D721Med (cell line): Measurements from ENCODE around the gene WDR4.
"Not testable (repeated sequence)": the region's sequence is repeated elsewhere in the genome, so short reads cannot be mapped to it uniquely, and the experiment has no call there.

ENCODE experiments used
- DNase-seq: peaks from one replicate; pipeline ENCODE4 v3.0.0; 2011; ENCODE audit warnings: low spot score; ENCODE audit not compliant: insufficient read length
- FAIRE-seq: peaks from 2 replicates; lab custom pipeline; 2011; peaks lifted over from hg19 to GRCh38; lab: Jason Lieb, UNC
- TF ChIP-seq, protein P1 (sequence below): IDR thresholded peaks from 2 replicates; pipeline ENCODE4 v1.5.1; 2012; ENCODE audit warnings: mild to moderate bottlenecking, control low read depth; ENCODE audit not compliant: insufficient read depth; ENCODE audit errors: missing control alignments

WDR4 gene

DNA sequence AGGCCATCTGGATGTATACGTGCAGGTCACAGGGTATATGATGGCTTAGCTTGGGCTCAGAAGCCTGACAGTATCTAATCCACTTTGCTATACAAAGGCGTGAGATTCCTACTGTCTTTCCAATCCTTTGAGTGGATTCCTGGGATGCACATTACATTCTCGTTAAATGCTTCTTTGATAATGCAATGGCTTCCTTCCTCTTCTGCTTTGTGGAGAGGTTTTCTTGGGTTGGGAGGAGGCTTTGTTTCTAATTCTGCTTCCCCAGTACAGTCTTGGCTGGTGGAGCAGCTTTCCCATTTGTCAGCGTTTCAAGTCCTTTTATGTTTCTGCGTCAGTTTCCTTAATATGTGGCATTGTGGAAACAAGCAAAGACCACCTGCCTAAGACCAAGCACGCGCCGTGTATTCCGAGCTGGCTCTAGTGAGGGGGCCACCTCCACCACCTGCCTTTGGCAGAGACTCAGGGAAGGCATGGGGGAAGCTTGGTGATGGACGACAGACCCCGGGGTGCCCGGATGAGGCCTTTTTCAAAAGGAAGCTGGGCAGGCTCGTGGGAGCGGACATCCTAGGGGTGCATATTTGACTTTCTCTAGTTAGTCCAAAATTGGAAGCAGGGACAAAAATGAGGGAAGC, 72.7 kb downstream of the WDR4 start:
- FAIRE-seq (no peak), DNase-seq (no peak)
- TF ChIP-seq, protein P1, sequence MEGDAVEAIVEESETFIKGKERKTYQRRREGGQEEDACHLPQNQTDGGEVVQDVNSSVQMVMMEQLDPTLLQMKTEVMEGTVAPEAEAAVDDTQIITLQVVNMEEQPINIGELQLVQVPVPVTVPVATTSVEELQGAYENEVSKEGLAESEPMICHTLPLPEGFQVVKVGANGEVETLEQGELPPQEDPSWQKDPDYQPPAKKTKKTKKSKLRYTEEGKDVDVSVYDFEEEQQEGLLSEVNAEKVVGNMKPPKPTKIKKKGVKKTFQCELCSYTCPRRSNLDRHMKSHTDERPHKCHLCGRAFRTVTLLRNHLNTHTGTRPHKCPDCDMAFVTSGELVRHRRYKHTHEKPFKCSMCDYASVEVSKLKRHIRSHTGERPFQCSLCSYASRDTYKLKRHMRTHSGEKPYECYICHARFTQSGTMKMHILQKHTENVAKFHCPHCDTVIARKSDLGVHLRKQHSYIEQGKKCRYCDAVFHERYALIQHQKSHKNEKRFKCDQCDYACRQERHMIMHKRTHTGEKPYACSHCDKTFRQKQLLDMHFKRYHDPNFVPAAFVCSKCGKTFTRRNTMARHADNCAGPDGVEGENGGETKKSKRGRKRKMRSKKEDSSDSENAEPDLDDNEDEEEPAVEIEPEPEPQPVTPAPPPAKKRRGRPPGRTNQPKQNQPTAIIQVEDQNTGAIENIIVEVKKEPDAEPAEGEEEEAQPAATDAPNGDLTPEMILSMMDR: no peak

DNA sequence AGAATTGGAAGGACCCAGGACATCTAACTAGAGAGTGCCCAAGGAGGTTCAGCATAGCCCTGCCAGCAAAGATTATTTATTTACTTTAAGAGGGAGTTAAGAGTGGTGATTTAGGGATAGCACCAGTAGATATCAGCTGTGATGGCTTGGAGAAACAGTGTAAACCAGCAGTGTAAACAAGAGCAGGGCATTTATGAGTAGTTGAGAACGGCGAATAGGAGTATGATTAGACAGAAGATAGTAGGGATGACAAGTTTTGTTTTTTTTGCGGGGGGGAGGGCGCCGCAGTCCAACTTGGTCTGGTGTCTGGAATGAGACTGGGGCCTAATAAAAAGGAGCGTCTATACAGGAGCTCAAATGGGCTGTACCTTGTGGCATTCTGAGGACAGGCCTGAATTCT, 77.7 kb downstream of the WDR4 start:
- not testable (repeated sequence) for DNase-seq, FAIRE-seq

DNA sequence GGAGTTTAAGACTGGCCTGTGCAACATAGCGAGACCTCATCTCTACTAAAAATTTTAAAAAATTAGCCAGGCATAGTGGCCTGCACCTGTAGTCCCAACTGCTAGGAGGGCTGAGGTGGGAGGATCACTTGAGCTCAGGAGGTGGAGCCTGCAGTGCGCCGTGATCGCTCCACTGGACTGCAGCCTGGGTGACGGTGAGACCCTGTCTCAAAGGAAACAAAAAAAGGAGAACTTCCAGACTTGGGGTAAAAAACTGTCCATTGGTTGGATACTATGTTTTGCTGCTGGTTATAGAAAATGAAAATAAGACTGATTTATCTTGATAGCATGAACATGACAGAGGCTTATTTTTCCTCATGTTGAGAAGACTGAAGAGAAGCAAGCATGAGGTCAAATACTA, 79.4 kb downstream of the WDR4 start:
- TF ChIP-seq, protein P1: no peak
- DNase-seq (no peak), FAIRE-seq (no peak)

DNA sequence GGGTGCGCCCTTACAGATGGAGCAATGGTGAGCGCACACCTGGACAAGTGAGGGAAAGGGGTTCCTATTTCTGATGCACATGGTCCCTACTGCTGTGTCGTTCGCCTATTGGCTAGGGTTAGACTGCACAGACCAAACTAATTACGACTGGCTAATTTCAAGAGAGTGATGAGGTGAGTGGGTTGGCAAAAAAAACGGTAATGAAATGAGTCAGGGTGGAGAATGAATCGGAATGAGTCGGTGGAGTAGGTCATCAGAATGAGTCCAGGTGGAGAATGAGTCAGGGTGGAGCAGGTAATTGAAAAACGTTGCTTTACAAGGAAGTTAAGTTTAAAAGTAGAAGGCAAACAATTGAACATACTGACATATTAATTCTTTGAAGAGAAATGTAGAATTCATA, 79.8 kb downstream of the WDR4 start:
- FAIRE-seq: no peak
- no peak for DNase-seq
- TF ChIP-seq, protein P1: no peak
